NT2/D1 (cell line): Measurements from ENCODE around the gene FRAT1.
"Not testable (repeated sequence)": the region's sequence is repeated elsewhere in the genome, so short reads cannot be mapped to it uniquely, and the experiment has no call there.

Source experiments
- DNase-seq: peaks from one replicate; pipeline ENCODE4 v3.0.0-alpha.2; 2011; ENCODE audit warnings: low read depth, low spot score
- H3K27me3 ChIP-seq: 2 replicates; pipeline ENCODE4 v1.6.0; 2011; ENCODE audit warnings: mild to moderate bottlenecking; ENCODE audit not compliant: insufficient read length, insufficient read depth
- H3K36me3 ChIP-seq: 2 replicates; pipeline ENCODE4 v1.6.1; 2011; ENCODE audit warnings: mild to moderate bottlenecking, low read length, mixed read lengths; ENCODE audit not compliant: insufficient read depth, insufficient read length
- H3K4me1 ChIP-seq: 2 replicates; pipeline ENCODE4 v1.5.1; 2011; ENCODE audit not compliant: insufficient read depth, insufficient read length
- H3K4me3 ChIP-seq: 2 replicates; pipeline ENCODE4 v1.5.1; 2011; ENCODE audit warnings: low read depth; ENCODE audit not compliant: insufficient read length
- H3K9ac ChIP-seq: 2 replicates; pipeline ENCODE4 v1.6.0; 2011; ENCODE audit warnings: low read depth; ENCODE audit not compliant: insufficient read length
- H3K9me3 ChIP-seq: 2 replicates; pipeline ENCODE4 v1.5.1; 2011; ENCODE audit warnings: mild to moderate bottlenecking, low read length; ENCODE audit not compliant: insufficient read depth
- SUZ12 ChIP-seq: IDR thresholded peaks from 2 replicates; pipeline ENCODE4 v1.6.1; 2011; ENCODE audit not compliant: insufficient read length, insufficient read depth; ENCODE audit errors: extremely low read depth
- YY1 ChIP-seq: IDR thresholded peaks from 2 replicates; pipeline ENCODE4 v1.6.1; 2011; ENCODE audit not compliant: insufficient read length, insufficient read depth
- ZNF274 ChIP-seq: IDR thresholded peaks from 2 replicates; pipeline ENCODE4 v1.6.1; 2011; ENCODE audit warnings: mild to moderate bottlenecking, low read depth, low read length

Gene FRAT1

DNA sequence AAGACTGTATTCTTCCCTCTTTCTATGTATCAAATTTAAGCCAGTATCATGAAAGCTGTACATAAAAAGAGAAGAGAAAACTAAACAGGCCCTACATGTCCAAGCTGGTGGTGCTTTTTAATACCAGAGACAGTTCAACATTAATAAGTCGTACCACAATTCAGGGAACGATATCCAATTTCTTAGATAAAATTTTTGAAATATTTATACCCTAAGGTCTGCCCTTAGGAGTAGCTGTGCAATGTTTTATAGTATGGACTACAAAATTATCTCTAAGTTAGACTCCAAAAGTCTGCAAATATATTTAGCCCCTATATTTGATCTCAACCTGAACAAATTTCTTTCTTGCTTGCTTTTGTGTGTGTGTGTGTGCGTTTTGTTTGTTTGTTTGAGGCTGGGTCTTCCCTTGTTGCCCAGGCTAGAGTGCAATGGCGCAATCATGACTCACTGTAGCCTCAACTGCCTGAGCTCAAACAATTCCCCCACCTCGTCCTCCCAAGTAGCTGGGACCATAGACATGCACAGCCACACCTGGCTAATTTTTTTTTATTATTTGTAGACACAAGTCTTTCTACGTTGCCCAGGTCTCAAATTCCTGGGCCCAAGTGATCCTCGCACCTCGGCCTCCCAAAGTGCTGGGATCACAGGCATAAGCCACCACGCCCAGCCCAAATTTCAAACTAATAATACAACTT is 39.8 kb upstream of the FRAT1 start:
- Histone ChIP-seq H3K9me3 (no peaks in the 10 kb centered on the region), H3K27me3 (no peaks in the 10 kb centered on the region), H3K4me1 (no peaks in the 10 kb centered on the region), H3K4me3 (no peak overlapping the region), H3K36me3 (no peaks in the 10 kb centered on the region), H3K9ac (no peak overlapping the region)
- no peak for DNase-seq
- TF ChIP-seq SUZ12 (no peak), YY1 (no peak), ZNF274 (no peak)

DNA sequence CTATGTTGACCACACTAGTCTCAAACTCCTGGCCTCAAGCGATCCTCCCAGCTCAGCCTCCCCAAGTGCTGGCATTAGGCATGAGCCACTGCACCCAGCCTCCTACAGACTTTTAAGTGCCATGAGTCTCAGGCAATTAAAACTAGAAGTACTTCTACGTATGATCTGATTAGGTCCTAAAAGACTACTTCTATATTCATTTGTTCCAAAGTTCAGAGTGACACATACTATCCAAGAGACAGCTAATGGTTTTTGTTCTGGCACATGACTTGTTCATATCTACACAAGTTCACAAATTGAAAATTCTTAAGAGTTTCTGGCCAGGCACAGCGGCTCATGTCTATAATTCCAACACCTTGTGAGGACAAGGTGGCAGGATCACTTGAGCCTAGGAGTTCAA is 38.3 kb upstream of the FRAT1 start:
- Histone ChIP-seq H3K4me3 (no peak overlapping the region), H3K4me1 (no peaks in the 10 kb centered on the region), H3K9me3 (no peaks in the 10 kb centered on the region), H3K9ac (no peak overlapping the region), H3K27me3 (no peaks in the 10 kb centered on the region), H3K36me3 (no peaks in the 10 kb centered on the region)
- TF ChIP-seq SUZ12: no peak
- no peak for TF ChIP-seq YY1
- no peak for TF ChIP-seq ZNF274
- DNase-seq: no peak

DNA sequence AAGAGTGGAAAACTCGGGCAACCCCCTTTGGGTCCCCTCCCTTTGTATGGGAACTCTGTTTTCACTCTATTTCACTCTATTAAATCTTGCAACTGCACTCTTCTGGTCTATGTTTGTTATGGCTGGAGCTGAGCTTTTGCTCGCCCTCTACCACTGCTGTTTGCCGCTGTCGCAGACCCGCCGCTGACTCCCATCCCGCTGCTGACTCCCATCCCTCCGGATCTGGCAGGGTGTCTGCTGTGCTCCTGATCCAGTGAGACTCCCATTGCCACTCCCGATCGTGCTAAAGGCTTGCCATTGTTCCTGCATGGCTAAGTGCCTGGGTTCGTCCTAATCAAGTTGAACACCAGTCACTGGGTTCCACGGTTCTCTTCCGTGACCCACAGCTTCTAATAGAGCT is 29.0 kb upstream of the FRAT1 start:
- H3K9me3 ChIP-seq, DNase-seq, H3K27me3 ChIP-seq, H3K9ac ChIP-seq, H3K4me3 ChIP-seq, H3K4me1 ChIP-seq: not testable (repeated sequence)
- H3K36me3 ChIP-seq: peaks cover 12% of the 10 kb centered on the region

DNA sequence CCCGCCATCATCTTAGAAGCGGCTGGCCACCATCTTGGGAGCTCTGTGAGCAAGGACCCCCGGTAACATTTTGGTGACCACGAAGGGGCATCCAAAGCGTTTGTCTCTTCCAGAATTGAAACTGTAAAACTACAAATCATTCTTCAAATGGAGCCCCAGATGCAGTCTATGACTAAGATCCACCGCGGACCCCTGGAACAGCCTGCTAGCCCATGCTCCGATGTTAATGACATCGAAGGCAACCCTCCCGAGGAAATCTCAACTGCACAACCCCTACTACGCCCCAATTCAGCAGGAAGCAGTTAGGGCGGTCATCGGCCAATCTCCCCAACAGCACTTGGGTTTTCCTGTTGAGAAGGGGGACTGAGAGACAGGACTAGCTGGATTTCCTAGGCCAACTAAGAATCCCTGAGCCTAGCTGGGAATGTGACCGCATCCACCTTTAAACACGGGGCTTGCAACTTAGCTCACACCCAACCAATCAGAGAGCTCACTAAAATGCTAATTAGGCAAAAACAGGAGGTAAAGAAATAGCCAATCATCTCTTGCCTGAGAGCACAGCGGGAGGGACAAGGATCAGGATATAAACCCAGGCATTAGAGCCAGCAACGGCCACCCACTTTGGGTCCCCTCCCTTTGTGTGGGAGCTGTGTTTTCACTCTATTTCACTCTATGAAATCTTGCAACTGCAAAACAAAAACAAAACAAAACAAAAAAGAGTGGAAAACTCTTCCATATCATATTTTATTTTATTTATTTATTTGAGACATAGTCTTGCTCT is 28.3 kb upstream of the FRAT1 start:
- DNase-seq, H3K27me3 ChIP-seq, H3K9me3 ChIP-seq, H3K4me1 ChIP-seq, H3K9ac ChIP-seq: not testable (repeated sequence)
- peaks cover 12% of the 10 kb centered on the region for H3K36me3 ChIP-seq
- peak overlapping the region; percentile 63 for H3K4me3 ChIP-seq

DNA sequence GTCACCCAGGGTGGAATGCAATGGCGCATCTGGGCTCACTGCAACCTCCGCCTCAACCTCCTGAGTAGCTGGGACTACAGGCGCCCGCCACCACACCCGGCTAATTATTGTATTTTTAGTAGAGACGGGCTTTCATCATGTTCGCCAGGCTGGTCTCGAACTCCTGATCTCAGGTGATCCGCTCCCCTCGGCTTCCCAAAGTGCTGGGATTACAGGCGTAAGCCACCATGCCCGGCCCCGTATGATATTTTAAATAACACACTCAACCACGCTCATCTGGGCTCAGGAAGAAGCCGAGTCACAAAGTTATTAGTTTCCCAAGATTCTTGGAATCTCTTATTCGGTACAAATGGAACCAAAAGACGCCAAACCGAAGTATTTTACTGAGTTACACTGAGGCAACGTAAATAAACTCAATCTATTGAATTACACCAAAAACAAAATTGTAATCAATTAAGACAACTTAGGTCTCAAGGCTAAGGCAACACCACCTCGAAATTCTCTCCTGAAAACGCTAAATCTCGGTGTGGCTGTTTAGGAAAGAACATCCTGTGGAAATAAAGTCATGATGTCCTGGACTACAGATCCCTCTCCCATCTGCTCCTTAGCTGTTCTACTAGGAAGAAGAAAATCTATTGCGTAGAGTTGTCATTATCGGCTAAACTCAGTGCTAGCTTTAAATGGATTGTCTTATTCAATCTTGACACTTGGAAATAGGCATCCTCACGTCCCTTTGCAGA is 27.5 kb upstream of the FRAT1 start:
- no peaks in the 10 kb centered on the region for H3K4me1 ChIP-seq
- no peaks in the 10 kb centered on the region for H3K9me3 ChIP-seq
- H3K36me3 ChIP-seq: peaks cover 12% of the 10 kb centered on the region
- DNase-seq: no peak
- no peak for TF ChIP-seq SUZ12
- no peak for TF ChIP-seq YY1
- no peak for TF ChIP-seq ZNF274
- H3K9ac ChIP-seq: peak overlapping the region; percentile 88
- H3K27me3 ChIP-seq: no peaks in the 10 kb centered on the region
- H3K4me3 ChIP-seq: peak overlapping the region; percentile 63

DNA sequence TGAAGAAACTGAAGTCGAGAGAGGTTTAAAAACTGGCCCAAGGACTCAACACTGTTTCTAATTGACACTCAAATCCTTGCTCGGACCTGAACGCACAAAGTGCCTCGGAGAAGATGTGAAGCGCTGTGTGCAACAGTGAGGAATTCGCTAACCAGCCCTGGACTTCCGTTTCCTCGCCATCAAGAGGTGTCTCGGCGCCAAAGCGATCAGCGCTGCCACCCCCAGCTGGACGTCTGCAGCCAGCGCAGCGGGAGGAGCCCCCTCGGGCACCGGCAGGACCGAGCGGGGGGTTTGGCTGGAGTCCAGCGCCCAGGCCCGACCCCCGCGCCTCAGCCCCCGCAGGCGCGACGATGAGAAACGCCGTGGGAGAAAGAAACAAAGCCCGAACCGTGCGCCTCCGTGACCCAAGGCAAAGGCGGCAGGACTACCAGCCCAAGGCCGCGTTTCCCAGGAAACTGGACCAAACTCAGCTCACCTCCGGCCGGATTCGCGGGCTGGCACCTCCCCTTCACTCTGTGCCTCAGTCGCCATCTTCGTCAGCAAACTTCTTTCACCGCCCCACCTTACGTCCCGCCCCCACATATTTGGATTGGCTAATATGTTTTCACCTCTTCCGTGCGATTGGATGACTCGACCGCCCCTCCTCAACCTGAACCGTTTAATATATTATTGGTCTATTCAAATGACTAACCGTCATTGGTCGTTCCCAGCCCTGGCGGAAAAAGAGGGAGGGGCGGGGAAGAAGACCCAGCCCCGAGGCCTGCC is 26.8 kb upstream of the FRAT1 start, which contains the start of gene ARHGAP19:
ARHGAP19 (minus strand) TSS at position 541 of the 765 bp plus-strand sequence; CDS start at position 531, 10 bp downstream.
- DNase-seq: peak; percentile 91
- H3K9ac ChIP-seq: peak within 1 kb of the TSS; percentile 88
- H3K4me3 ChIP-seq: peak within 1 kb of the TSS; percentile 63
- no peaks in the 10 kb centered on the region for H3K27me3 ChIP-seq
- peaks cover 8% of the 10 kb centered on the region for H3K36me3 ChIP-seq
- no peak for TF ChIP-seq ZNF274
- TF ChIP-seq YY1: peak; percentile 52
- no peak for TF ChIP-seq SUZ12
- H3K9me3 ChIP-seq: no peaks in the 10 kb centered on the region
- H3K4me1 ChIP-seq: no peaks in the 10 kb centered on the region

DNA sequence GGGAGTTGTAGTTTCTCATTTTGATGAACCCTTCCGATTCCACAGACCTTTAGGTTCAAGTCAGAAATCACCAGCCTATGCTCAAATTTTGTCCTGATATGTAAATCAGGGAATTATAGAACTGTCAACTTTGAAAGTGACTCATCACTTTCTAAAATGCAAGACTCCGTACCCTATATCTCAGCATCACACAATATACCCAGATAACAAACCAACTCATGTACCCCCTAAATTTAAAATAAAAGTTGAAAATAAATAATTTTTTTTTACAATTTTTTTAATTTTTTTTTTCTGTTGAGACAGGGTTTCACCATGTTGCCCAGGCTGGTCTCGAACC is 26.2 kb upstream of the FRAT1 start:
- DNase-seq: no peak
- Histone ChIP-seq H3K4me1 (no peaks in the 10 kb centered on the region), H3K27me3 (no peaks in the 10 kb centered on the region), H3K4me3 (no peak overlapping the region), H3K9ac (no peak overlapping the region), H3K36me3 (peaks cover 5% of the 10 kb centered on the region), H3K9me3 (no peaks in the 10 kb centered on the region)
- no peak for TF ChIP-seq YY1
- TF ChIP-seq SUZ12: no peak
- no peak for TF ChIP-seq ZNF274
